ENCODE data around the gene SLC3A2. TPM values are rescaled to one million over a fixed set of nuclear protein-coding genes. Genes with fewer than 3 reads are reported as not detected.

The SLC3A2 gene
- total and polyA plus RNA-seq, 2 of the 13 experiments (the other 11 are each of a cell fraction or from before 2014, with no cell fraction given) = 213 to 226 TPM

- Histone ChIP-seq H4K20me1 (ENCODE audit: insufficient read depth, low read length) (no peaks in the 10 kb centered on the region), H3K4me3 (replicated peaks in 1 of 3; ENCODE audit: insufficient read depth in 1 of 3, low read depth in 2 of 3, low read length in 3 of 3) (no peak overlapping the region), H3K4me1 (ENCODE audit: insufficient read depth, low read length) (no peaks in the 10 kb centered on the region), H3K27me3 (ENCODE audit: control insufficient read depth in 1 of 2, insufficient read depth in 2 of 2, low read length in 2 of 2) (peaks cover 10 to 33% of the 10 kb centered on the region in 2 experiments; a peak in 4 of 5 replicates), H3K79me2 (ENCODE audit: insufficient read depth, low read length) (no peaks in the 10 kb centered on the region), H3K36me3 (replicated peaks in 1 of 2; ENCODE audit: control insufficient read depth in 1 of 2, insufficient read depth in 2 of 2, low read length in 2 of 2) (no peaks in the 10 kb centered on the region), H3K9ac (ENCODE audit: insufficient read depth, low read depth, low read length) (no peak overlapping the region), H3K9me3 (ENCODE audit: low read length) (no peaks in the 10 kb centered on the region), H2AFZ (ENCODE audit: low read length) (no peak overlapping the region), H3K27ac (ENCODE audit: extremely low read length, insufficient read depth, low read length) (no peak overlapping the region), H3K4me2 (ENCODE audit: low read depth, low read length) (no peak overlapping the region)
- intact Hi-C loops (cut with micrococcal nuclease; ENCODE audit: unreplicated experiment) = no loop called here
- 19% methylated on average over 5 of the region's 19 CpGs for WGBS (ENCODE audit: low lambda C conversion rate)
- ChIA-PET POLR2A (interaction anchor here (1.0 kb wide), 1 partner anchor 64 kb away, joined by 3 read pairs; no protein-coding TSS in a partner anchor), CTCF (ENCODE audit: low intra/inter-chr PET ratio, low total read pairs) (no interaction called here)
- in situ Hi-C loops (cut with HindIII; ENCODE audit: extremely low pct_ligation_motif_present, low pct_unique_long_range_greater_than_20kb) = loop anchor here (25.0 kb wide), 1 partner anchor 291 kb away; no protein-coding TSS in a partner anchor
- peak; percentile 77 for TF ChIP-seq BHLHE40 (IDR thresholded peaks at IDR 0.05; ENCODE audit: low read length)
- TF ChIP-seq KLF13 (CRISPR knock-in tag; IDR thresholded peaks at IDR 0.05) = no peak
- TF ChIP-seq MIXL1 (CRISPR knock-in tag; IDR thresholded peaks at IDR 0.05) = no peak
- DNase-seq (ENCODE audit: low spot score) = no peak
- no TSS peak for BruUV-seq (replicated peaks)
- ATAC-seq = peak; percentile 15
- no peak for FAIRE-seq
Observed at GRCh38 chr11:62921573-62922188, 41.0 kb downstream of the SLC3A2 start.

DNA sequence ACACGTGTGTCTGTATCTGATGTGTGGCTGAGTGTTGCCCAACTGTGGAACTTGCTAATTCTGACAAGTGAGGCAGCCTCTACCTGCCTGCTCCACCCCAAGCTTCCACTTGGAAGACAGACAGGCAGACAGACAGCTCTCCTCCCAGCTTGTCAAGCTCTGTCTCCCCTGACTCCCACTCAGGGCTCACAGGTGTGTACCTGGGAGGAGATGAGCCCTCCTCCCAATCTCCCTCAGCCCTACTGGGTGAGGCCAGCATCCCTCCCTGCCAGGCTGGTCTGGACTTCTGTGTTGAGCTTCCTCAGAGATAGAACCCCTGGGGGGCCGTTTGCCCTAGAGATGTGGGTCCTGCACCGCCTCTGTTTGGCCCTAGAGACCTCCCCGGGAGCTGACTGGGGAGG lies 41.5 kb downstream of the SLC3A2 start:
- FAIRE-seq (no peak), ATAC-seq (no peak; the same call in 2 of the 3 replicates), DNase-seq (ENCODE audit: low spot score) (no peak)
- Histone ChIP-seq H3K4me1 (ENCODE audit: insufficient read depth, low read length) (no peaks in the 10 kb centered on the region), H3K9ac (ENCODE audit: insufficient read depth, low read depth, low read length) (no peak overlapping the region), H3K36me3 (replicated peaks in 1 of 2; ENCODE audit: control insufficient read depth in 1 of 2, insufficient read depth in 2 of 2, low read length in 2 of 2) (no peaks in the 10 kb centered on the region), H3K4me3 (replicated peaks in 1 of 3; ENCODE audit: insufficient read depth in 1 of 3, low read depth in 2 of 3, low read length in 3 of 3) (no peak overlapping the region), H3K27me3 (ENCODE audit: control insufficient read depth in 1 of 2, insufficient read depth in 2 of 2, low read length in 2 of 2) (peaks cover 10 to 33% of the 10 kb centered on the region in 2 experiments; a peak in 4 of 5 replicates), H2AFZ (ENCODE audit: low read length) (no peak overlapping the region), H4K20me1 (ENCODE audit: insufficient read depth, low read length) (no peaks in the 10 kb centered on the region), H3K4me2 (ENCODE audit: low read depth, low read length) (no peak overlapping the region), H3K27ac (ENCODE audit: extremely low read length, insufficient read depth, low read length) (no peak overlapping the region), H3K79me2 (ENCODE audit: insufficient read depth, low read length) (no peaks in the 10 kb centered on the region), H3K9me3 (ENCODE audit: low read length) (no peaks in the 10 kb centered on the region)
- WGBS (ENCODE audit: low lambda C conversion rate) = 33% methylated on average over 1 of the region's 4 CpGs
- intact Hi-C loops (cut with micrococcal nuclease; ENCODE audit: unreplicated experiment) = no loop called here
- no TSS peak for BruUV-seq (replicated peaks)
- ChIA-PET CTCF (ENCODE audit: low intra/inter-chr PET ratio, low total read pairs) (no interaction called here), POLR2A (interaction anchor here (1.0 kb wide), 1 partner anchor 65 kb away, joined by 3 read pairs; no protein-coding TSS in a partner anchor)
- no peak for TF ChIP-seq NKX3-1 (CRISPR knock-in tag; IDR thresholded peaks at IDR 0.05)
- TF ChIP-seq PRMT3 (CRISPR knock-in tag; IDR thresholded peaks at IDR 0.05; ENCODE audit: borderline replicate concordance, low read depth) = no peak
- TF ChIP-seq SRY (CRISPR knock-in tag; IDR thresholded peaks at IDR 0.05) = no peak
- TF ChIP-seq, protein P1, sequence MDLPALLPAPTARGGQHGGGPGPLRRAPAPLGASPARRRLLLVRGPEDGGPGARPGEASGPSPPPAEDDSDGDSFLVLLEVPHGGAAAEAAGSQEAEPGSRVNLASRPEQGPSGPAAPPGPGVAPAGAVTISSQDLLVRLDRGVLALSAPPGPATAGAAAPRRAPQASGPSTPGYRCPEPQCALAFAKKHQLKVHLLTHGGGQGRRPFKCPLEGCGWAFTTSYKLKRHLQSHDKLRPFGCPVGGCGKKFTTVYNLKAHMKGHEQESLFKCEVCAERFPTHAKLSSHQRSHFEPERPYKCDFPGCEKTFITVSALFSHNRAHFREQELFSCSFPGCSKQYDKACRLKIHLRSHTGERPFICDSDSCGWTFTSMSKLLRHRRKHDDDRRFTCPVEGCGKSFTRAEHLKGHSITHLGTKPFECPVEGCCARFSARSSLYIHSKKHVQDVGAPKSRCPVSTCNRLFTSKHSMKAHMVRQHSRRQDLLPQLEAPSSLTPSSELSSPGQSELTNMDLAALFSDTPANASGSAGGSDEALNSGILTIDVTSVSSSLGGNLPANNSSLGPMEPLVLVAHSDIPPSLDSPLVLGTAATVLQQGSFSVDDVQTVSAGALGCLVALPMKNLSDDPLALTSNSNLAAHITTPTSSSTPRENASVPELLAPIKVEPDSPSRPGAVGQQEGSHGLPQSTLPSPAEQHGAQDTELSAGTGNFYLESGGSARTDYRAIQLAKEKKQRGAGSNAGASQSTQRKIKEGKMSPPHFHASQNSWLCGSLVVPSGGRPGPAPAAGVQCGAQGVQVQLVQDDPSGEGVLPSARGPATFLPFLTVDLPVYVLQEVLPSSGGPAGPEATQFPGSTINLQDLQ (CRISPR knock-in tag; IDR thresholded peaks at IDR 0.05) = no peak
- TF ChIP-seq ZNF574 (CRISPR knock-in tag; IDR thresholded peaks at IDR 0.05) = no peak
- in situ Hi-C loops (cut with HindIII; ENCODE audit: extremely low pct_ligation_motif_present, low pct_unique_long_range_greater_than_20kb) = loop anchor here (25.0 kb wide), 1 partner anchor 290 kb away; no protein-coding TSS in a partner anchor
